NK-92 treated with Interleukin-12 subunit alpha and Interleukin-12 subunit beta, amount 100 ng/mL, for 24 hours (cell line): ENCODE measurements around the gene MACO1.
A peak's percentile ranks its signal among the peaks of the same experiment; 100 is the strongest.
"Not testable (repeated sequence)": the region's sequence is repeated elsewhere in the genome, so short reads cannot be mapped to it uniquely, and the experiment has no call there.

Source experiments
- DNase-seq: peaks from one replicate; lab custom pipeline; 2025; lab: John Stamatoyannopoulos, UW

The MACO1 gene

DNA sequence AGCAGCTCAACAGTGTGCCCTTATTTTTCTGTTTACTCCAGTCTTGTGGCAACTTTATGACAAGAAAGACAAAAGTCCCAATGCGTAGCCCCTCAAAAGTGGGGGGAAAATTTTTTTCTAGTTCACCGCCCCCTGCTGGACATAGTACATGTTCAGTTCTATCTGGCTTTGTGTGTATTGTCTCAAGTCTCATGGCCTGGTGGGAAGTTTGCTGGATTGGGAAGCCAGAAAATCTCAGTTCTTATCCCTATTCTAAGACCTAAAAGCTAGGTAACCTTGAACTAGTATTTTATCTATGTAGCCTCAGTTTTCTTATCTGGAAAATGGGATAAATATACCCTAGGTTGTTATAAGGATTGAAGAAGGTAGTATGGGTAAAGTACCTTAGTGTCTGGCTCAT lies 56.9 kb downstream of the MACO1 start:
- no peak for DNase-seq

DNA sequence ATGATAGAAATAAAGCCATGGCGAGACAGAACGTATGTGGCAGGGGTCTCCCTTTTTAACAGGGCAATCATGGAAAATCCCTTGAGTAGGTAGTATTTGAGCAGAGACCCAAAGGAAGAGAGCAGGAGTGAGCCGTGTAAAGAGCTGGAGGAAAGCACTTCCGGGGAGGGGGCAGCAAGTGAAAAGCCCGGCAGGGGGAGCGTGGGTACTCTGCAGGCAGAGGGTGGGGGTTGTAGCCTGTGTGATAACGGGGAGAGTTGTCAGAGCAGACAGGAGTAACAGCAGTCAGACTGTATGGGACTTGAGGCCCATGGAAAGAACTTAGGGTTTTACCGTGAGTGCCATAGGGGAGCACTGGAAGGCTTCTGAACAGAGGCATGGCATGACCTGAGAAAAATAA lies 61.6 kb downstream of the MACO1 start:
- no peak for DNase-seq

DNA sequence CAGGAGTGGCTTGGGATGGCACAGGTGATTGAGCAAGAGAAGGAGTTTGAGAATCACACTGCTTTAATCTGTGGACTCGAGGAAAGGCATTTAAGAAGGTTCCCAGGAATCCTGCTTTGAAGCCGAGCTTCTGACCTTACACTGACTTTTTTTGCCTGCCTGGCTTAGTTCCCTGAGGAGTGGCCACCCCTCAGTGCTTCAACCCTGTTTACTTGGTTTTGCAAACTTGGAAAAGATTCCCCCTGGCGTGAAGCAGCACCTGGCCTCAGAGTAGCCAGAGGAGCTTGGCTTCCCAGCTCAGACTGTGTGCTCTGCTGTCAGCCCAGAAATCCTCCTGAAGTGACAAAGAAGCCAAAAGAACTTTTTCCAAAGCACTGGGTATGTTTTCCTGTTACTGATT lies 64.3 kb downstream of the MACO1 start:
- DNase-seq: no peak

DNA sequence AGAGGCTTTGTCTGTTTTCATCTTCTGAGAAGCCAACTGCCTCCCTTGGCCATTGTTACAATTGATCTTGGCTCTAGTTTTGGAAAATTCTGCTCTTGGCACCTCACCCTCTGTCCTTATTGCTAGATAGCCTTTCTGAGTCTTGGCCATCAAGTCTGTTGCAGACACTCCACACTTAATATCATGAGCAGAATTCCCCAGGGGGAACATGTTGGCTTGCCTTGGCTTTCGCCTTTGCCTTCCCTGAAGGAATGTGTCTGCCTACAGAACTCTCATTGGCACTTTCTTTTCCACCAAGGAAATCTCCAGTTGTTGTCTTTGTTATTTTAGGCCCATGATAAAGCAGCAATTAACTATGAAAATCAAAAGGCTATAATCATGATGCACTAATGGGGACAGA lies 70.0 kb downstream of the MACO1 start:
- DNase-seq: no peak

DNA sequence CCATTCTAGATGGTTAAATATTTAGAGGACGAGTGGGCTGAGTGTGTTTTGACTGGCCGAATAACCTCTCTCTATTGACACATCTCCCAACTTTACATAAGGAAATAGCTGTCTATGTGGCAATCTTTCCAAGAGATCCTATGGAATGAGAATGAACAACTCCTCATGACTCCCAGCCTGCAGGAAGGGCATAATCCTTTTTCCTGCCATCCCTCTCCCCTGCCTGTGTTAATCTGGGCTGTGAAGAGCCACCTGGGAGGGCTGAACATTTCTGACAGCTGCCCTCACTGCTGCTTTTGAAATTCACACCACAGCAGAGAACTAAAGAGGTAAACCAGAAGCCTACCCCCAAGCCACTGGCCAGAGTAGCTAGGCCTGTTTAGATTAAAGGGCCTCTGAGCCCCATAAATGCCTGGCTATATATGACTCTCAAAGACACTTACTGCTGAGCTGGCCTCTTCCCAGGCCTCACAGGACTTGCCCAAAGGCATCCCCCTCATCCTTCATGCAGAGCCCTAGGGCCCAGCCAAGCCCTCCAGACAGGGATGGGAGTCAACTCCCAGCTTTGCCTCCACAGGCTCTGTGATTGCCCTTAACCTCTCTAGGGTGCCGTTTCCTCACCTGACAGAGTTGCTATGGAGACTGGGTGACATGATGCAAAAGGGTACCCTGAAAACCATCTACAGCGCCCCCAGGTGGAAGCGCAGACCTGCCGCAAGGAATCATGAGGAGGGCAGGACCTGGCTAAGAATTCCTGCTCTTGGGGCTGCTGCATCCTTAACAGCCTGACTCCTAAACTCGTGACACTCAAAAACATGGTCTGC lies 70.8 kb downstream of the MACO1 start:
- no peak for DNase-seq

DNA sequence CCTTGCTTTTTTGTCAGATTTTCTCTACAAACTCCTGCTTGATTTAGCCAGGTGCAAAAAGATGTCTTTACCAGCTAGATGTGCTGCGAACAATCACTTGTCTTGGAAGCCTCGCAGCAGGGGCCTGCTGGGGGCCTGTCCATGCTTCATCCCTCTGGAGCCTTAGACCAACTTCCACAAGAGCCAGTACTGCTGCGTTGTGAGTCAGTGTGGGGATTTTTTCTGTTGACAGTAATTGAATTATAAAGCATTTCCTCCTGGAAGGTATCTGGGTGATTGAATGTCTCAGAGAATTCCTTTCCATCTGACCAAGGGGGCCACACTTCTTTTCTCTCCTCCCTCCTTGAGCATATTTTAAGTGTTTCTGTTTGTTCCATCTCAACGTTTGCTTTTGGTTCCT lies 72.3 kb downstream of the MACO1 start:
- DNase-seq: no peak

DNA sequence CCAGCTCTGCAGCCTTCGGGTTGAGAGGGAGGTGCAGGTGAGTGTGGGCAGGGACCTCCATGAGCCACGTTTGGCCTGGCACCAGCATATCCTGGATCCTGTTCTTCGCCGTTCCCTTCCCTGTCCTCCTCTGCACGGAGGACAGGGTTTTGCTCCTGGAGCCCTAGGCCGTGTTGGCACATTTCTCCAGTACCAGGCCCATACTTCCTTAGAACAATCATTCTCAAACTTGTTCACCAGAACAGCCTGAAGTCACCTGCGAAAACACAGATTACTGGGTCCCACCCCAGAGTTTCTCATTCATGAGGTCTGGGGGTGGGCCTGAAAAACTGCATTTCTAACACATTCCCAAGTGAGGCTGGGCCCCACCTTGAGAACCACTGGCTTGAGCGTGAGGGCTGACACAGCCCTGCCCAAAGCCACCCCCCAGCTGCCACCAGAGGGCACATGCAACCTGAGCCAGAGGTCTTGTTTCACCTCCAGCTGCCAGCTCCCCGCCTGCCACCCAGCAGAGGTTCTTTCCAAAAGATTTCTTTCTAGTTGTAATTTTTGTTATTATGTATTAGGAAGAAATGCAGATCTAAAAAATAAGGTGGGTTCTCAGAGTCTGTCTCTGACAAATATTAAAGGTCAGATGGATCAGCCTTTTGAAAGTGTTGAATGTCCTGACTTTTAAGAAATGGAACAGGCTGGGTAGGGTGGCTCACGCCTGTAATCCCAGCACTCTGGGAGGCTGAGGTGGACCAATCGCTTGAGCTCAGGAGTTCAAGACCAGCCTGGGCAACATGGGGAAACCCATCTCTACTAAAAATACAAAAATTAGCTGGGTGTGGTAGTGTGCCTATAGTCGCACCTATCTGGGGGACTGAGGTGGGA lies 73.1 kb downstream of the MACO1 start:
- DNase-seq: peak; percentile 7

DNA sequence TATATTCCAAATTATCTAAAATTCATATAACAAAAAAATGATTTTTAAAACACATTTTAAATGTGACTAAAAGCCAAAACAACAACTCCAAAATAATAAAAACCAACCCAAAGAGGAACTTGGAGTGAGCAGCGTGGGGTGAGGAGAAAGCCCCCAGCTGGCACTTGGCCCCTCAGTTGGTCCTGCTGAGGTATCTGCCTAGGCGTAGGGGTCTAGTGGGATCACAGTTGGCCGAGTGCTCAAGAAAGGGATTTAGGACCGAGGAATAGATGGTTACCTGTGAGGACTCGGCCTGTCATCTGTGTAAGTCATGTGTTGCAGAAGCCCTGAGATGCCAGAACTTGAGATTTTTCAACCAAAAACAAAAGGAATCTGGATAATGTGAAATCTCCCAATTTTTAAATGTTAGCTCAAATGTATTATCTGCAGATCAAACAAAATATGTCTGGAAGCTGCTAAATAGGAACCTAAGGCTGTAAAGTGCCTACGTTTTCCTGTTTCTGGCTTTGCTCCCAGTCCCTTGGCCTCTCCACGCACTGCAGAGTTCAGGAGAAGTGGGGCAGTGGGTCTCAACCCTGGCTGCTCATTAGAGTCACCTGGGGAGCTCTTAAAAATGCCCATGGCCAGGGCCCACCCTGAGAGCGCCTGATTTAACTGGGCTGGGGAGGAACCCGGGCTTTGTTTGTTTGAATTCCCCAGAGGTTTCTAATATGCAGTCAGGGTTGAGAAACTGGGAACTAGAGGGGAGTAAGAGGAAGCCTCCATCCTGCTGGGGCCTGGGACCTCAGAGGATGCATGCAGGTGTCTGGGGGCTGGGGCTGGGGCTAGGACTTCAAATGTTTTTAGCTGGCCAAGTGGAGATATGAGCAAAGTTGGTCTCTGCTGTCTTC lies 74.3 kb downstream of the MACO1 start:
- no peak for DNase-seq

DNA sequence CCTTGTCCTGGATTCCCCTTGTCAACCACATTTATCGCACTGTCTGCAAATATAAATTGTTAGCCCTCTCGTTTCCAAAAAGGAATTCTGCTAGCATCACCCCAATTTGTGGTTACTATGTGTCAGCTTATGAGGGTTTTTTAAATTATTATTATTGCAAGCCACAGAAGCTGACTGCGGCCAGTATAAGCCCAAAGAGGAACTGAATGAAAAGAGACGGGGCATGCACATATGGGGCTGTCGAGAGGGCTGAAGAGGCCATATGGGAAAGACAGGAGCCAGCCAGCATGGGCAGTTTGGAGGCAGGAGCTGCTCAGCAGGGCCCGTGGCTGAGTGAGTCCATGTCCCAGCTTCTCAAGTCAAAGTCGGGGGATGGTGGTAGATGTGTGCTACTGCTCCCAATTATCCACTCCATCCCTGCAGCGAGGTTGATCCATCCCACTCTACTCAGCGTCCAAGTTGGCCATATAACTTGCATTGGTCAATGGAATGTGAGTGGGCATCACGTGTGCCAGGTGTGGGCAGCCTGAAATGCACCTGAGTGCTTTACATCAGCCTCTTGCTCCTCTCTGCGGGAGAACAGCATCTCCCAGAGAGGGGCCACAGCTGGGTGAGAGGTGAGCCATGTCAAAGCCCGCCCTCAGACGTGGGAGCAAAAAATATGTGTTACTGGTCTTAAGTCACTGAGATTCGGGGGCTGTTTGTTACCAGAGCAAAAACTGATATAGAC lies 75.1 kb downstream of the MACO1 start:
- DNase-seq: no peak

DNA sequence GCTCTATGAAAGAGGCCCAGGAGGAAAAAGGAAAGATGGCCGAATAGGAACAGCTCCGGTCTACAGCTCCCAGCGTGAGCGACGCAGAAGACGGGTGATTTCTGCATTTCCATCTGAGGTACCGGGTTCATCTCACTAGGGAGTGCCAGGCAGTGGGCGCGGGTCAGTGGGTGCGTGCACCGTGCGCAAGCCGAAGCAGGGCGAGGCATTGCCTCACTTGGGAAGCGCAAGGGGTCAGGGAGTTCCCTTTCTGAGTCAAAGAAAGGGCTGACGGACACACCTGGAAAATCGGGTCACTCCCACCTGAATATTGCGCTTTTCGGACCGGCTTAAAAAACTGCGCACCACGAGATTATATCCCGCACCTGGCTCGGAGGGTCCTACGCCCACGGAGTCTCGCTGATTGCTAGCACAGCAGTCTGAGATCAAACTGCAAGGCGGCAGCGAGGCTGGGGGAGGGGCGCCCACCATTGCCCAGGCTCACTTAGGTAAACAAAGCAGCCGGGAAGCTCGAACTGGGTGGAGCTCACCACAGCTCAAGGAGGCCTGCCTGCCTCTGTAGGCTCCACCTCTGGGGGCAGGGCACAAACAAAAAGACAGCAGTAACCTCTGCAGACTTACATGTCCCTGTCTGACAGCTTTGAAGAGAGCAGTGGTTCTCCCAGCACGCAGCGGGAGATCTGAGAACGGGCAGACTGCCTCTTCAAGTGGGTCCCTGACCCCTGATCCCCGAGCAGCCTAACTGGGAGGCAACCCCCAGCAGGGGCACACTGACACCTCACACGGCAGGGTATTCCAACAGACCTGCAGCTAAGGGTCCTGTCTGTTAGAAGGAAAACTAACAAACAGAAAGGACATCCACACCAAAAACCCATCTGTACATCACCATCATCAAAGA lies 76.1 kb downstream of the MACO1 start:
- not testable (repeated sequence) for DNase-seq

DNA sequence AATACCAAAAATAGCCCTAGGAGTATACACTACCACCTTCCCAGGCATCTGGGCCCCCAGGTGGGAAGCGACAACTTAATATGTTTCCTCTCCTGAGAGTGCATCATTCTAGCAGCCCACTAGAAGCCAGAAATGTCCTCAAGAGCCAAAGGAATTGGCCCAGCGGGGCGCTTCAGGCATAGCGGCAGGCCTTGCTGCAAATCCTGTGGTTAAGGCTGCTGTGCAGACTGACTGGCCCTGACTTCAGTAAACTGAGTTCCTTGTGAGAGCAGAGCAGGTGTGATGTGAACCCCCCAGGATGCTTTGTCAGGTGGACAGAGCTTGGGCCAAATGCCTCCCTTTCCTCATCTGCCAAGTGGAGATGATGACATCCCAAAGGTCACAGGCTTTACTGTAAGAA lies 83.0 kb downstream of the MACO1 start:
- DNase-seq: no peak

DNA sequence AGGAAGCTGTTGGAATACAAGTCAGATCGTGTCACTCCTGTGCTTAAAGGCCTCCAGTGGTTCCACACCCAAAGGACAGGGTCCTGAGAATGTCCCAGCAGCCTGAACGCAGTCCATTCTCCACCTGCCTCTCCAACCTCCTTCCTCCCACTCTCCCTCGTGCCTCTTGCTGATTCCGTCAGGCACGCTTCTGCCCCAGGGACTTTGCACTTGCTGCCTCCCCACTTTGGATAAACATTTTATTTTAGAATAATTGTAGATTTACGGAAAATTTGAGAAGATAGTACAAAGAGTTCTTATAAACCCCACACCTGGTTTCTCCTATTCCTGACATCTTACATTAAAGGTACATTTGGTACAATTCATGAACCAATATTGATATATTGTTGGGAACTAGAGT lies 84.3 kb downstream of the MACO1 start:
- no peak for DNase-seq

DNA sequence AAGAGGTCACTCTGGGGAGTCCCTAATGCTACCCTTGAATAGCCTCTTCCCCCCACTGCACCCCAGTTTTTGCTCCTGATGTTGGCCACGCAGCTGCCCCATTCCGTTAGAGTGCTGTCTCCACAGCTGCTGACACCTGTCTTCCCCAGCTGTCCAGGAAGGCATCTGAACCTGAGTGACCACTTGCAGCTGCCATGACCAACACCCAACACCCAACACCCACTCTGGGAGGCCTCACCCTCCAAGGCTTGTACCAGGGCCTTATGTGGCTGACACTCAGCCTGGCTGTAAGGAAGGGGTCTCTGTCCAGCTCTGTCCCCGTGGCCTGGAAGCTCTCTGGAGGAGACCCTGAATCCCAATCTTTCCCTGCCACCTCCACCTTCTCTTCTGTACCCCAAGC lies 86.0 kb downstream of the MACO1 start:
- no peak for DNase-seq

DNA sequence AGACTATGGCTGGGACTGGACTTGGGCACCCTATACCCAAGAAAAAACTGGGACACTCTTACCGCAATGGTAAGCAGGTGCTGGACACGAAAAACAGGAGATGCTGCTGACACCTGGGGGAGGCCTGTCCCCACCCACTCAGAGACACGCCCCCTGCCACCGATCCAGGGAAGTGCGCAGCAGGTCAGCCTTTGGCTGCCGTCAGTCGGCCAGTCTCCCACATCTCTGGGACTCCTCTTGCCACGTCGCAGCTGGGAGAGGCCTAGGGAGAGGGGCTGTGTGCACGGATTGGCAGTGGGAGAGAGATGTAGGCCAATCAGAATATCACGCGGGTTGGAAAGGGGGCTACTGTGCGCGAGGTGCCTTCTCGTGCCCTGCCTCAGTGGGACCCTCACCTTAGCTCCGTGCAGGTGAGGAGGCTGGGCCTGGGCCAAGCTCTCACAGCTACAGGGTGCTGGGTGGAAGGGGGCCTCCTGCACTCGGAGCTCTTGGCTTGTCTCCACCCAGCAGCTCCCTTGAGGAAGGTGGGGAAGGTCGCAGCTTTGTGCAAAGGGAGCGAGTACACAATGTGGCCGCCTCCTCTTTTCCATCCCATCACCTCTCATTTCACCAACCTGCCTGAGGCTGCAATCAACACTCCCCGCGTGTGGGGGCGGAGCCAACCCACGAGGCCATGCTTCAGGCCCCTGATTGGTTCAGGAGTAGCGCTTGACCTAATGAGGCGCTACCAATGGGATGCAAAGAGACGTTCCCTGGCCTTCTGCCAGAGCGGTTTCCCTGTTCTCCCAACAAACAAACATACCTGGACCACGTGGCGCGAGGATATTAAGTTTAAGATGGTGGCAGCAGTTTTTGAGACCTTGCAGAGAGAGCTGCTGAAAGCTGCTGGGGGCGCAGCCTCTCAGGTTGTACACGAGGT lies 87.0 kb downstream of the MACO1 start:
- no peak for DNase-seq

DNA sequence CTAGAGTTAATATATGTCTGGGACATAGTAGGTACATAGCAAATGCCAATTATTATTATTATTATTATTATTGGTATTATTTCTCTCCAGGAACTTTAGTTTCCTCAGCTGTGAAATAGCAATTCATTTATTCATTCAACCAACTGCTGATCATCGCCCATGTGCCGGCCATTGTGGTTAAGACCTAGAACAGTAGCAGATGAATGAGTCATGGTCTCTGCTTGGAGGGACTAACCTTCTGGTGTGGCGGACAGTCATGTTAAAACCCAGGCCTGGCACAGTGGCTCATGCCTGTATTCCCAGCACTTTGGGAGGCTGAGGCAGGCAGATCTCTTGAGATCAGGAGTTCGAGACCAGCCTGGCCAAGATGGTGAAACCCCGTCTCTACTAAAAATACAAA lies 88.9 kb downstream of the MACO1 start:
- DNase-seq: no peak

DNA sequence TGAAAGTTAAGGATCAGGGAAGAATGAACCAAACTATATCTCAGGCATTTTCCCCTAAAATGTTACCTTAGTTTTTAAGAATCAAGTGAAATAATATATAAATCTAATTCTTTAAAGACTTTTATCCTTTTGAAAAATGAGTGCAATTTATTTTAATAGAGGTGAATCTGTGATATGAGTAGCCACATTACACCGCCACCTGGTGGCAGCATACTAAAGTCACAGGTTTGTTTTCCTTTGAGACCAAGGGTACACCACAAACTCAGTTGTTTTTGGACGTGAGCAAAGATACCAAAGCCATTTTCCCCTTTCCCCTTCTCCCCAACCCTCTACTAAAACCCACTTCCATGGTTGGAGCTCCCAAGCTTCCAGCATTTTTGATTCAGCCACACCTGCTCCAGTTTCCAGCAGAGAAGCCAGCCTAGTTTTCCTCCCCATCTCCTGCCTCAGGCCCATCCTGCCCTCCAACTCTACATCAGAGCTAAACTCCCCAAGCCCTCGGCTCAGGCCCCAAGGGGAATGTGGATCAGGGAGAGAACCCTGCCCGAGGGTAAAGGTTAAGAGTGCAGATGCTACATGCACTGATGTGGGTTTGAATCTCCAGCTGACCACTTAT lies 89.9 kb downstream of the MACO1 start:
- peak; percentile 22 for DNase-seq

DNA sequence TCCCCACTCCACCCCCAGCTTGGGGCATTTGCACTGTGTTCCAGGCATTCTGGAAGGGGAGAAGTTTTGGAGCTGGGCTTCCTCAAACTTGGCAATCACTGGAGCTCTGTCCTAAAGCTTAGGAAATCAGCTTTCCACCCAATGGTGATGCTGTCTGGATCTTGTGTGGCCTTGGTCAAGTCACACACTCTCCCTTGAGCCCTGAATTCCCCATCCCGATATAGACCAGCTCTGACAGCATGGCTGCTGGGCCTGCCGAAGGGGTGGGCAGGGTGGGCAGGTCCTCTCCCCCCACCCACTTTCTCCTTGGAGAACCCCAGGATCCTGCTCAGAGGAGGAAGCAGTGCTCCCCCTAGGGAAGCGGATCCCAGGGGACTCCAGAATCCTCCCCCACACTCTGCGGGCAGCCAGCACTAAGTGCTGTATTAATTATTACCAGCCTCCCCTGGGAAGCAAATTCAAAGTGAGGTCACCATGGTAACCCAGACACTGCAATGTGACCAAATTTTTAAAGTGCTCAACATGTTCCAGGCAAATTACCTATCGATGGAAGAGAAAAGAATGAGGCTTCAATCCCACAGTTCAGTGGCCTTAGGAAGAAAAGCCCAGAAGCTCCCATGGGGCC lies 91.4 kb downstream of the MACO1 start:
- DNase-seq: no peak

DNA sequence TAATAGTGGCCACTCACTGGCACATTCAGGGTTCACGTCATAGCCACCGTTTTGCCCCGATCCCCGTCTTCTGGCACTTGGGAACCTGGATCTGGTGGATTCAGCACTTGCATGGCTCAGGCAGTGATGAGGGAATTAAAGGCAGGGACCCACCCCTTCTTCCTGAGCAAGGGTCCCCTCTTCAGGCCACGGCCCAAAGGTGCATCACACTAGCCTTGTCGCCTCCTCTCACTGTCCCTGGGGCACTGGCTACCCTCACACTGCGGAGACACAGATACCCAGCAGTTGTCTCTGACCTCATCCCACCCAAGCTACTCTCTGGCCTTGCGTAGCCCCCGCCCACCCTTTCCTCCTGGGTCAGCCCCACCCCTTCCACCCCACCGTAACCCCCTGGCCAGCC lies 92.8 kb downstream of the MACO1 start:
- DNase-seq: no peak
